ENCODE results near the gene ASB8.

The ASB8 gene

GRCh38 chr12:48157018-48157888, at the start of gene ASB8:
TSS of gene ASB8 (minus strand) at chr12:48157515. CDS start at chr12:48153496, 4,019 bp downstream.
- DNase-seq = peak; percentile 100

DNA sequence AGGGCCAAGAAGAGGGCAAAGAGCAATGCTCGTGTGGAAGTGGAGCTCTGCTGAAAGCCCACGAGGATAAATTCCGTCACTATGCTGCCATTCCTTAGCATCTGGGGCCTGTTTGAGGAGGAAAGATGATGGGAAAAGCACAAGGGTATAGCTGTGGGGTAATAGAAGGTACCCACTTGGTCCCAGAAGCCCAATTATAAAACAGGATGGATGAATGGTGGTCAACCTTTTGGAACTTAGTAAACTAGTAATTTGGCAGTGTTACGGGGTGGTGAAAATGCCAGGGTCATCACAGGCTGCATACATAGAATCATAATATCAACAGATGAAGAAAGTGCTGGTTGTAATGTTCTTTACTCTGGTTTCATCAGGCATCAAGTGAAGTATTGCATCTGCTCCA, 45.9 kb upstream of the ASB8 start, which contains the start of gene OR10AD1:
Gene OR10AD1 (minus strand): TSS at position 101 of the 400 bp plus-strand sequence. CDS start 0 bp downstream, at position 101.
- DNase-seq = no peak

- DNase-seq = no peak
These were observed 45.5 kb upstream of the ASB8 start for GRCh38 chr12:48202766-48203165.

DNA sequence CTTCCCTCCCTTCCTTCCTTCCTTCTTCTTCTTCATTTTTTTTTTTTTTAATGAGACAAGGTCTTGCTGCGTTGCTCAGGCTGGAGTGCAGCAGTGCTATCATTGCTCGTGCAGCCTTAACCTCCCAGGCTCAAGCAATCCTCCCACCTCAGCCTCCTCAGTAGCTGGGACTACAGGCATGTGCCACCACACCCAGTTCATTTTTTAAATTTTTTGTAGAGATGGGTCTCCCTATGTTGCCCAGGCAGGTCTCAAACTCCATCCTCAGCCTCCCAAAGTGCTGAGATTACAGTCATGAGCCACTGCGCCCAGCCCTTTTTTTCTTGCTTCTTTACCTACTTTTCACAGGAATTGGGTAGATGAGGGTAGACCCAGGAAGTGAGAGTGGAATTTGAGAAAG, 44.2 kb upstream of the ASB8 start:
- DNase-seq = no peak

GRCh38 chr12:48201091-48201490, 43.8 kb upstream of the ASB8 start:
- no peak for DNase-seq

DNA sequence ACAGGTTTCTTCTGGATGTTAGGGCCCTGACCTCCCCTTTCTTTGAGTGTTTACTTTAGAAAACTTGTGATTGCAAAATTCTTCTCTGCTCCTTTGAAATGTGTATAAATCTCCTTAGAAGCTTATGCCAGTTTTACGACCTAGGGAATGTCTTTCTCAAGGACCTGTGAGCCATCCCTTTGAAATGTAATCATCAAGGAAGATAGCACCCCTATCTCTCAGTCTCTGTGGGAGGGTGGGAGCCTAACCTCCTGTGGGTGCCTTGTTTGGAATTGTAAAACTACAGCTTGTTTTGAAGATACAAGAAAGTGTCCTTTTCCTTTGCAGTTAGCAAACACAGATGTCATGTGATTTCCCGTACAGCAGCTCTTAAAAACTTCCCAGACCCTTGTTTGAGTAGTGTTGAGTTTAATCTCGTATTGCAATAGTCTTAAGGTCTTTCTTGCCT, 42.5 kb upstream of the ASB8 start:
- no peak for DNase-seq

GRCh38 chr12:48198985-48199384, 41.7 kb upstream of the ASB8 start:
- DNase-seq = no peak

DNA sequence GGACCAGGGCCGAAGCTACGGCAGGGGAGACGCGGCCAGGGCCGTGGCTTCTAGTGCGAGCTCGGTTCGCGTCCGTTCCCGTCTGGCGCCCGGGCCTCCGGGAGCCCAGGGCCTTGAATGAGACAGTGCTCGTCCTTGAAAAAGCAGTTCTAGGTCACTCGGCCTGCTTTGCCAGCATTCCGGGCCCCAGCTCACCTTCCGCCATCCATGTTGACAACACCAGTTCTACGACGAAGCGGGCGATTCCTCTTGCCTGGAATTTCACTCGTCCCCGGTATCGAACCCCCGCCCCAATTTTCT, 41.3 kb upstream of the ASB8 start:
- peak; percentile 84 for DNase-seq

GRCh38 chr12:48197971-48198671, 40.8 kb upstream of the ASB8 start:
- DNase-seq = peak; percentile 100

DNA sequence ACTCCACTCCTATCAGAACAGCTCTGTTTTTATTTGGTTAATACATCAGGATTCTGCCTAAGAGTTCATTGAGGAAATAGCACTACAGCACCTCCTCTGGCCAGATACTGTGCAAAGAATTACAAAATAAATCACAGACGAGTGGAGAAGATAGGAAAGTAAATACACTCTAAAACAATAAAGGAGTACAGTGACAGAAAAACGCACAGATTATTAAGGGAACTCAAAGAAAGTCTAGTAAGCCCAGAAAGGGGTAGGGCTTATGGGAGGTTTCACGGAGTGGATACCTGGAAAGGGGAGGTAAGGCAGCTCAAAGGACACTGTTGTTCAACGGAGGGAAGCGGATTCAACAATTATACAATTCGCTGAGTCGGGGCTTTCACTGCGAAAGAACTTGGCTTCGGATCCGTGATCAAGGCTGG, 40.2 kb upstream of the ASB8 start:
- peak; percentile 95 for DNase-seq

DNA sequence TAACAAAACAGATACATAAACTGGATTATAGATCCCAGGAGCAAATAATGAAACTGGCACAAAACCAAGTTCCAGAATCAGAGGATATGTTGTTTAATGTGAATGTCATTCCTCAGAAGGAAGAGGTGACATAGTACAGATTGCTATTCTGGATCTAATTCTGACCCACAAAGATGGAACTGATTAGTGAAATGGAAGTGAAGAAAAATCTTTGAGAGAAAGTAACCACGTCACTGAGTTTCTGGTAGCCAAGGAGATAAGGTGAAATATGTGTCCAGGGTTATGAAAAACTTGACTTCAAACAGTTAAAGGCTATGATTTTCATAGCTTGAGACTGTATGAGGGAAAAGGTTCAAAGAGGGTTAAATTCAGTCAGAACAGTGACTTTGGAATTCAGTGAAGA, 37.5 kb upstream of the ASB8 start:
- no peak for DNase-seq

- DNase-seq = peak; percentile 80
These were observed 36.3 kb upstream of the ASB8 start for GRCh38 chr12:48193623-48194022.

DNA sequence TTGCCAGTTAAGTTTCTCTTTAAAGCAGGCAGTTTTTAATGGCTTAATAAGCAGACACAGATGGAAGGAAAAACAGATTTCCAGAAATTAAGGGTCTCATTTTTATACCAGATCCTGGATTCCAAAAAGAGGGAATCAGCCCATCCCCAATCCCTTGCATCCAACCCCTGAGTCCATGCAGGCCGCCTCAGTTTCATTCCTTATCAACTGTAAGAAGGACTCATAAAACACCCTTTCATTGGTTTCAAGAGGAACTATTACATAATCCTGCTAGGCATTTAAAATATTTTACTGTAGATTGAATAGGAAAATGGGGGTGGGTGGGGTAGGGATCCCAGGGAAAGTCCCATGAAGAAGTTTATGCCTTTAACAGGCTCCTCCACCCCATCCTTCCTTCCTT, 35.5 kb upstream of the ASB8 start:
- DNase-seq = no peak

- no peak for DNase-seq
These were observed 33.8 kb upstream of the ASB8 start for GRCh38 chr12:48191096-48191495.

GRCh38 chr12:48189331-48190125, 32.2 kb upstream of the ASB8 start:
- peak; percentile 92 for DNase-seq

DNA sequence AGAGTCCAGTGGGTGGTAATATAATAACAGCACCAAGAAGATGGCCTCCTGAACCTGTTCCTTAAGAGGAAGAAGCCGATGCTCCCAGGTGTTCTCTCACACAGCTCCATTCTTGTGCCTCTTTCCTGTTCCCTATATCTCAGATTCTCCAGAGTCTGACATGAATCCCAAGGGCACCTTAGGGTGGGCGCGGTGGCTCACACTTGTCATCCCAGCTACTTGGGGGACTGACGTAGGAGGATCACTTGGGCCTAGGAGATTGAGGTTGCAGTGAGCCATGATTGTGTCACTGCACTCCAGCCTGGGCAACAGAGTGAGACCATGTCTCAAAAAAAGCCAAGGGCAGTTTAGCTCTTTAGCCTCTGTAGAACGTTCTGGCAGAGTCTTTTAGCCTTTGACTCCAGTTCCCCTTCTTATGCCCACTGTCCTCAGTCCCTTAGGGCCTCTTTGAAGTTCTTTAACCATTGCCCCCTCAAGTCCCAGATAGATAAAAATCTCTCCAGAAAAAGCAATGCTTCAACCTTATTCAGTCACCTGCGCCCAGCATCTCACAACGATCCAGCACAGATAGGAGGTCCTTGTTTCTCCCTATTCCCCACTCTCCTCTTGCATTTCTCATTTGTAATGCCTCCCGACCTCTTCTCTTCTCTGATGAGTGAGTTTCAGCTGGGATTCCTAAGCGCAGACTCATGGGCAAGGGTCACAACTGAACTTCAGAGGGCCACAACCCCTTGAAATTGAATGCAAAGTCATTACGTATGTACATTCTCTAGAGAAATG, 30.8 kb upstream of the ASB8 start:
- DNase-seq = no peak

DNA sequence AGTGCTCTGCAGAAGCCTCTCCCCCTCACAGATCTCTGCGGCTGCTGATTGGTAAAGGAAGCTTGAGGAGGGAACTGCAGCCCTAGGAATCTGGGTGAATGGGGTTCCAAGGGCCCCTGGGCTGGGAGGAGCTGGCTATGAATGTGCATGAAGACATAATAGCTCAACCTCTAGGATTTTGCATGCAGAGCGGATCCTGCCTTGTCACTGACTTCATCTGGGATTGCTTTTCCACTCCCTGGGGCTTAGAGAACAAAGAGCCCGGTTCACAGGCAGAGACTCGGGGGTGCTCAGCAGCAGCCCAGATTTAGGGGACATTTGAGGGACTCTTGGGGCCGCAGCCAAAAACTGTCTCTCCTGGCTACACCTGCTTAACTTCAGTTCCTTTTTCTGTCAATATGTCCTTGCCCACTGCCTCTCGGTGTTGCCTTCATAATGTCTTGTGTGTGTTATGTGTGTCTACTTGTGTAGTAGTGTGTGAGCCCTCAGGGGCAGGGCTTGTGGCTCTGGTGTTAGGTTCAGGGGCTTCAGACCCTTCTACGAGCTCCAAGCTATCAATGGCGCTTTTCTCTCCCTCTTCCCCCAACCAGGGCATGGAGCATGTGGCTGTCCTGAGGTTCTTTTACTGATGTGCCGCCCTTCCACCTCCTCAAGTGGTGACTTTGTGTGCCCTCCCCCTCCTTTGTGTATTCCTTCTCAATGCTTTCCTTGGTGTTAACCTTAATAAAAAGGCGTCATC, 28.0 kb upstream of the ASB8 start:
- peak; percentile 32 for DNase-seq

GRCh38 chr12:48184549-48184922, 27.2 kb upstream of the ASB8 start:
- DNase-seq = no peak

DNA sequence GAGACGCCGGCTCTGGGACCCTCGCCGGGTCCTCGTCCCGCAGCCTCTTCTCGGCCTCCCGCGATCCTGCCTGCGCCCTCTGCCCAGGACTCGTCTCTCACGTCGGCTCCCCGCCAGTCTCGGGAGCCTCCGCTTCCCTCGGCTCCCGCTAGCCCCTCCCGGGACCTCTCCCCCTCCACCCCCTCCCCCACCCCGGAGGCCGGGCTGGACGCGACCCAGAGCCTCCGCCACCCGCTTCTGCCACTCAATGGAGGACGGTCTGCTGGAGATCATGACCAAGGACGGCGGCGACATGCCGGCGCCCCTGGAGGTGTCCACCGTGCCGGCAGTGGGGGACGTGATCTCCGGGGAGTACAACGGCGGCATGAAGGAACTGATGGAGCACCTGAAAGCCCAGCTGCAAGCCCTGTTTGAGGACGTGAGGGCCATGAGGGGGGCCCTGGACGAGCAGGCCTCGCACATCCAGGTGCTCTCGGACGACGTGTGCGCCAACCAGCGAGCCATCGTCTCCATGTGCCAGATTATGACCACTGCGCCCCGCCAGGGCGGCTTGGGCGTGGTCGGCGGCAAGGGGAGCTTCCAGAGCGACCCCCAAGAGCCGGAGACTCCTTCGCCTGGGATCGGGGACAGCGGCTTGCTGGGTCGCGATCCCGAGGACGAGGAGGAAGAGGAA, 26.7 kb upstream of the ASB8 start:
- DNase-seq = peak; percentile 87

DNA sequence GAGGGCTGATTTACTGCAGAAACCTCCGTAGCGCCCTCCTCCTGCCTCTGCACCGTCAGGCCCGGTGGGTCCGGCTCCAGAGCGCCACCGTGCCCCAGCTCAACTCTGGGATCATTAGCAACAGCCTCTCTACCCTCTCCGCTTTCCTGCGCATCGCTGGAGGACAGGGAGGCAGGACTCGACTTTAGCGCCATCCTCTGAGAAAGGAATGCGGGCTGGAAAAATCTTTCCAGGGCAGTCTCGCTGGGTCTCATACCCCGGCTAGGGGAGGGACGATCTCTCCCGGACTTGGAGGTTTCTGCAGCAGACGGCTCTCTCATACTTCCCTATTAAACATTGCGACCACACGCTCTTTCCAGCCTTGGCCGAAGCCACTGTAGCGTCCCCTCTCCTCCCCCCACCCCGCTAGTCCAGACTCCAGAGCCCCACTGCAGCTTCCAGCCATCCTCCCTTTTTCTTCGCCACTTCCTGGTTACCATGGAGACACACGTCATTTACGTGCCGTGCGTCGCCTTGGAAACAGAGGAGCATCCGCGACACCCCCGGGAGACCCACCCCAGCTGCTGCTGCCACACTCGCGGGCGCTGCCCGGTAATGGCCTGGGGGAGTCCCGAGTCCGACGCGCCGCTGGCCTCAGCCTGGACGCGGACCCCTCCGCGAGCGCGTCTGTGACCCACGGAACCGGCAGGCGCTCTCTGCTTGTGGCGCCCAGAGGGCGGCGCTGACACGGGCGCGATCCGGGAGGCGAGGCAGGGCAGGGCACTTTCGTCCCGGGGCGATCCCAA, 26.0 kb upstream of the ASB8 start, which contains the start of gene CCDC184:
Gene CCDC184 (plus strand): TSS at position 554 of the 785 bp plus-strand sequence. CDS start 479 bp downstream, outside the sequence.
- DNase-seq = peak; percentile 99
